ENCODE results near the gene PLA2G15.

PLA2G15 gene

DNA sequence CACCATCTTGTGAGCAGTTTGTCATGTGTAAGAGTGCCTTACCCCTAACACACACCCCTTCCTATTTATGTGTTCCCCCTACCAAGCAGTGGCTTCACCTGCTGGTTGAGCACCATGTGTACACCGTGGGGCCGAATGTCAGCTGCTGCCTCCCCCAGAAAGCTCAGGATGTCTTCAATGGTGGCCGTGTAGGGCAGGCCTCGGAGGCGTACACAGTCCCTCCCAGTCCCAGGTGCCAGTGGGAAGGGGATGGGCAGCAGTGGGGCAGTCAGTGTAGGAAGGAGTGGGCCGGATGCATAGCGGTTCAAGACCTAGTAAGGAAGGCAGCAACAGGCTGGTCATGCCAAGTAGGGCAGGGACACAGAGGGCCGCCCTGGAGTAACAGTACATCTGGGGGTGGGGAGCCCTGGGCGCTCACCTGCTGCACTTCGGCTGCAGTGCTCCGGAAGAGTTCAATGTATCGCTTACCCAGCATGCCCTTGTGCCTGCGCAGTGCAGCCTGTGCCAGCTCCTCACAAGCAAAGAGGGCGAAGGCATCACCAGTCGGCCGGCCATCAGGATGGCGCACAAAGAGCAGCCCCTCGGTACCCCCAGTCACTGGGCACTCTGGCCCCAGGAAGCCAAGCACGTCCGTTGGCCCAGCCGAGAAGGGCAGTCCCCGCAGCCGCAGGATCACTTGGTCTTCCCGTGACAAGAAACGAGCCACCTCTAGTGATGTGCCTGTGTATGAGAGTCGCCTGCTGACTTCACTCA, 13.6 kb upstream of the PLA2G15 start:
- no peaks in the 10 kb centered on the region for H3K9me3 ChIP-seq (ENCODE audit: control insufficient read depth, insufficient read depth, low read depth, low read length)
- H3K27ac ChIP-seq (ENCODE audit: extremely low read depth, low read depth, low read length), result no peak overlapping the region
- ChIA-PET CTCF (interaction anchor here (1.7 kb wide), 1 partner anchor 144 kb away, joined by 4 read pairs; no protein-coding TSS in a partner anchor), POLR2A (no interaction called here)
- peaks cover 0 to 56% of the 10 kb centered on the region in 2 experiments; a peak in 1 of 3 replicates for H3K36me3 ChIP-seq (ENCODE audit: control insufficient read depth in 2 of 2, insufficient read depth in 1 of 2, low read length in 2 of 2)
- peaks cover 2% of the 10 kb centered on the region; the same call in 1 of the 2 replicates for H3K4me1 ChIP-seq (ENCODE audit: control insufficient read depth, insufficient read depth, low read length)
- TF ChIP-seq ZFP37 (tag by site-specific recombination; IDR thresholded peaks at IDR 0.05), result no peak
- no peak for TF ChIP-seq ZIC2 (tag by site-specific recombination; IDR thresholded peaks at IDR 0.05)
- TF ChIP-seq, protein P1, sequence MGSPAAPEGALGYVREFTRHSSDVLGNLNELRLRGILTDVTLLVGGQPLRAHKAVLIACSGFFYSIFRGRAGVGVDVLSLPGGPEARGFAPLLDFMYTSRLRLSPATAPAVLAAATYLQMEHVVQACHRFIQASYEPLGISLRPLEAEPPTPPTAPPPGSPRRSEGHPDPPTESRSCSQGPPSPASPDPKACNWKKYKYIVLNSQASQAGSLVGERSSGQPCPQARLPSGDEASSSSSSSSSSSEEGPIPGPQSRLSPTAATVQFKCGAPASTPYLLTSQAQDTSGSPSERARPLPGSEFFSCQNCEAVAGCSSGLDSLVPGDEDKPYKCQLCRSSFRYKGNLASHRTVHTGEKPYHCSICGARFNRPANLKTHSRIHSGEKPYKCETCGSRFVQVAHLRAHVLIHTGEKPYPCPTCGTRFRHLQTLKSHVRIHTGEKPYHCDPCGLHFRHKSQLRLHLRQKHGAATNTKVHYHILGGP (tag by site-specific recombination; IDR thresholded peaks at IDR 0.05), result no peak
- no peak overlapping the region for H3K4me3 ChIP-seq (ENCODE audit: low read depth, low read length)

DNA sequence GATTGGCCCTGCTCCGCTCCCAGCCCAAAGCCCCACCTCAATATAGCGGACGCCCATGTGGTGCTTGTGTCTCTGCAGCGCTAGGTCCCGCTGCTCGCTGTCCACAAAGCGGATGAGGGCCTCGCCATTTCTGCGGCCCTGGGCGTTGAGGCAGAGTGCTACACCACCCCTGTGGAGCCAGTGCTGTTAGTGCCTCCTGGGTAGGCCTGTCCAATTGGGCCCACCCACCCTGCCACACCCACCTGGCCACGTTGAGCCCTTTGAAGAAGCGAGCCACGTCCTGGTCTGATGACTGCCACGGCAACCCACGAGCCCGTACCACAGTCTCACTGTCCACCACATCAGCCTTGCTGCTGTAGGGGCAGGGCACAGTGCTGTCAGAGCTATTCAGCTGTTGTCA, 12.8 kb upstream of the PLA2G15 start:
- Histone ChIP-seq H3K4me3 (ENCODE audit: low read depth, low read length) (no peak overlapping the region), H3K27ac (ENCODE audit: extremely low read depth, low read depth, low read length) (no peak overlapping the region), H3K36me3 (ENCODE audit: control insufficient read depth in 2 of 2, insufficient read depth in 1 of 2, low read length in 2 of 2) (peaks cover 0 to 51% of the 10 kb centered on the region in 2 experiments; a peak in 1 of 3 replicates), H3K4me1 (ENCODE audit: control insufficient read depth, insufficient read depth, low read length) (peaks cover 5% of the 10 kb centered on the region; the same call in 1 of the 2 replicates), H3K9me3 (ENCODE audit: control insufficient read depth, insufficient read depth, low read depth, low read length) (no peaks in the 10 kb centered on the region)
- ChIA-PET POLR2A (no interaction called here), CTCF (no interaction called here)
- TF ChIP-seq ZNF654 (tag by site-specific recombination; IDR thresholded peaks at IDR 0.05; ENCODE audit: low read depth) (no peak), TCF7L2 (IDR thresholded peaks at IDR 0.05; ENCODE audit: borderline replicate concordance, low read depth, low read length) (no peak), ZNF19 (tag by site-specific recombination; IDR thresholded peaks at IDR 0.05; ENCODE audit: low read depth) (no peak), ZNF792 (tag by site-specific recombination; IDR thresholded peaks at IDR 0.05) (no peak), OVOL3 (tag by site-specific recombination; IDR thresholded peaks at IDR 0.05) (no peak), KLF9 (tag by site-specific recombination; IDR thresholded peaks at IDR 0.05; ENCODE audit: low read depth) (peak; percentile 70), ZNF600 (tag by site-specific recombination; IDR thresholded peaks at IDR 0.05) (no peak), MYNN (tag by site-specific recombination; IDR thresholded peaks at IDR 0.05; ENCODE audit: borderline replicate concordance) (no peak), PRDM1 (tag by site-specific recombination; IDR thresholded peaks at IDR 0.05) (no peak), KLF1 (tag by site-specific recombination; IDR thresholded peaks at IDR 0.05) (peak; percentile 40; the same call in 1 of the 2 replicates), ZNF202 (tag by site-specific recombination; IDR thresholded peaks at IDR 0.05; ENCODE audit: borderline replicate concordance) (no peak)
- TF ChIP-seq, protein P2, sequence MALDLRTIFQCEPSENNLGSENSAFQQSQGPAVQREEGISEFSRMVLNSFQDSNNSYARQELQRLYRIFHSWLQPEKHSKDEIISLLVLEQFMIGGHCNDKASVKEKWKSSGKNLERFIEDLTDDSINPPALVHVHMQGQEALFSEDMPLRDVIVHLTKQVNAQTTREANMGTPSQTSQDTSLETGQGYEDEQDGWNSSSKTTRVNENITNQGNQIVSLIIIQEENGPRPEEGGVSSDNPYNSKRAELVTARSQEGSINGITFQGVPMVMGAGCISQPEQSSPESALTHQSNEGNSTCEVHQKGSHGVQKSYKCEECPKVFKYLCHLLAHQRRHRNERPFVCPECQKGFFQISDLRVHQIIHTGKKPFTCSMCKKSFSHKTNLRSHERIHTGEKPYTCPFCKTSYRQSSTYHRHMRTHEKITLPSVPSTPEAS (tag by site-specific recombination; IDR thresholded peaks at IDR 0.05), result no peak
- TF ChIP-seq, protein P3, sequence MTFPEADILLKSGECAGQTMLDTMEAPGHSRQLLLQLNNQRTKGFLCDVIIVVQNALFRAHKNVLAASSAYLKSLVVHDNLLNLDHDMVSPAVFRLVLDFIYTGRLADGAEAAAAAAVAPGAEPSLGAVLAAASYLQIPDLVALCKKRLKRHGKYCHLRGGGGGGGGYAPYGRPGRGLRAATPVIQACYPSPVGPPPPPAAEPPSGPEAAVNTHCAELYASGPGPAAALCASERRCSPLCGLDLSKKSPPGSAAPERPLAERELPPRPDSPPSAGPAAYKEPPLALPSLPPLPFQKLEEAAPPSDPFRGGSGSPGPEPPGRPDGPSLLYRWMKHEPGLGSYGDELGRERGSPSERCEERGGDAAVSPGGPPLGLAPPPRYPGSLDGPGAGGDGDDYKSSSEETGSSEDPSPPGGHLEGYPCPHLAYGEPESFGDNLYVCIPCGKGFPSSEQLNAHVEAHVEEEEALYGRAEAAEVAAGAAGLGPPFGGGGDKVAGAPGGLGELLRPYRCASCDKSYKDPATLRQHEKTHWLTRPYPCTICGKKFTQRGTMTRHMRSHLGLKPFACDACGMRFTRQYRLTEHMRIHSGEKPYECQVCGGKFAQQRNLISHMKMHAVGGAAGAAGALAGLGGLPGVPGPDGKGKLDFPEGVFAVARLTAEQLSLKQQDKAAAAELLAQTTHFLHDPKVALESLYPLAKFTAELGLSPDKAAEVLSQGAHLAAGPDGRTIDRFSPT (tag by site-specific recombination; IDR thresholded peaks at IDR 0.05), result no peak

All from HEK293 (cell line).